Measurements from ENCODE around the gene S100A1.

The S100A1 gene

GRCh38 chr1:153647346-153647714 is 19.1 kb downstream of the S100A1 start:
- H3K4me1 ChIP-seq (ENCODE audit: control insufficient read depth, low read depth, low read length): no peaks in the 10 kb centered on the region
- peaks cover 42% of the 10 kb centered on the region for H3K36me3 ChIP-seq (ENCODE audit: control insufficient read depth, low read depth, low read length)
- H3K27me3 ChIP-seq (ENCODE audit: control insufficient read depth, insufficient read depth, low read length): no peaks in the 10 kb centered on the region
- no peak overlapping the region for H3K27ac ChIP-seq (ENCODE audit: low read length)
- no peaks in the 10 kb centered on the region for H3K9me3 ChIP-seq (ENCODE audit: control insufficient read depth, low read depth, low read length)
- no peak overlapping the region for H3K4me3 ChIP-seq (ENCODE audit: low read length)
- no peak overlapping the region for H3K9ac ChIP-seq (ENCODE audit: low read length)

- Histone ChIP-seq H3K36me3 (ENCODE audit: control insufficient read depth, low read depth, low read length) (peaks cover 35% of the 10 kb centered on the region), H3K4me1 (ENCODE audit: control insufficient read depth, low read depth, low read length) (no peaks in the 10 kb centered on the region), H3K9ac (ENCODE audit: low read length) (no peak overlapping the region), H3K27me3 (ENCODE audit: control insufficient read depth, insufficient read depth, low read length) (no peaks in the 10 kb centered on the region), H3K4me3 (ENCODE audit: low read length) (no peak overlapping the region), H3K27ac (ENCODE audit: low read length) (no peak overlapping the region), H3K9me3 (ENCODE audit: control insufficient read depth, low read depth, low read length) (no peaks in the 10 kb centered on the region)
Observed at GRCh38 chr1:153648000-153648643, 19.9 kb downstream of the S100A1 start.

- H3K4me3 ChIP-seq (ENCODE audit: low read length): no peak overlapping the region
- H3K9ac ChIP-seq (ENCODE audit: low read length): no peak overlapping the region
- H3K27ac ChIP-seq (ENCODE audit: low read length): no peak overlapping the region
Observed at GRCh38 chr1:153649137-153649862, 21.1 kb downstream of the S100A1 start.

GRCh38 chr1:153649863-153650235 is 21.6 kb downstream of the S100A1 start:
- peaks cover 17% of the 10 kb centered on the region for H3K36me3 ChIP-seq (ENCODE audit: control insufficient read depth, low read depth, low read length)
- no peak overlapping the region for H3K4me3 ChIP-seq (ENCODE audit: low read length)
- no peak overlapping the region for H3K27ac ChIP-seq (ENCODE audit: low read length)
- no peaks in the 10 kb centered on the region for H3K4me1 ChIP-seq (ENCODE audit: control insufficient read depth, low read depth, low read length)
- no peaks in the 10 kb centered on the region for H3K27me3 ChIP-seq (ENCODE audit: control insufficient read depth, insufficient read depth, low read length)
- H3K9ac ChIP-seq (ENCODE audit: low read length): no peak overlapping the region
- H3K9me3 ChIP-seq (ENCODE audit: control insufficient read depth, low read depth, low read length): no peaks in the 10 kb centered on the region

More at GRCh38 chr1:153649137-153649862, 21.1 kb downstream of the S100A1 start:
- H3K27me3 ChIP-seq (ENCODE audit: control insufficient read depth, insufficient read depth, low read length): no peaks in the 10 kb centered on the region
- H3K9me3 ChIP-seq (ENCODE audit: control insufficient read depth, low read depth, low read length): no peaks in the 10 kb centered on the region
- peaks cover 23% of the 10 kb centered on the region for H3K36me3 ChIP-seq (ENCODE audit: control insufficient read depth, low read depth, low read length)
- H3K4me1 ChIP-seq (ENCODE audit: control insufficient read depth, low read depth, low read length): no peaks in the 10 kb centered on the region

- Histone ChIP-seq H3K9ac (ENCODE audit: low read length) (no peak overlapping the region), H3K36me3 (ENCODE audit: control insufficient read depth, low read depth, low read length) (no peaks in the 10 kb centered on the region), H3K27me3 (ENCODE audit: control insufficient read depth, insufficient read depth, low read length) (no peaks in the 10 kb centered on the region), H3K9me3 (ENCODE audit: control insufficient read depth, low read depth, low read length) (no peaks in the 10 kb centered on the region), H3K4me3 (ENCODE audit: low read length) (no peak overlapping the region), H3K27ac (ENCODE audit: low read length) (no peak overlapping the region), H3K4me1 (ENCODE audit: control insufficient read depth, low read depth, low read length) (no peaks in the 10 kb centered on the region)
Observed at GRCh38 chr1:153651771-153652170, 23.5 kb downstream of the S100A1 start.

GRCh38 chr1:153652805-153653500 is 24.7 kb downstream of the S100A1 start:
- H3K9ac ChIP-seq (ENCODE audit: low read length): no peak overlapping the region
- H3K27ac ChIP-seq (ENCODE audit: low read length): no peak overlapping the region
- no peaks in the 10 kb centered on the region for H3K36me3 ChIP-seq (ENCODE audit: control insufficient read depth, low read depth, low read length)
- H3K9me3 ChIP-seq (ENCODE audit: control insufficient read depth, low read depth, low read length): no peaks in the 10 kb centered on the region
- H3K4me1 ChIP-seq (ENCODE audit: control insufficient read depth, low read depth, low read length): no peaks in the 10 kb centered on the region
- no peaks in the 10 kb centered on the region for H3K27me3 ChIP-seq (ENCODE audit: control insufficient read depth, insufficient read depth, low read length)
- no peak overlapping the region for H3K4me3 ChIP-seq (ENCODE audit: low read length)

- Histone ChIP-seq H3K4me1 (ENCODE audit: control insufficient read depth, low read depth, low read length) (peaks cover 3% of the 10 kb centered on the region), H3K4me3 (ENCODE audit: low read length) (no peak overlapping the region), H3K9ac (ENCODE audit: low read length) (no peak overlapping the region), H3K36me3 (ENCODE audit: control insufficient read depth, low read depth, low read length) (no peaks in the 10 kb centered on the region), H3K27me3 (ENCODE audit: control insufficient read depth, insufficient read depth, low read length) (no peaks in the 10 kb centered on the region), H3K27ac (ENCODE audit: low read length) (no peak overlapping the region), H3K9me3 (ENCODE audit: control insufficient read depth, low read depth, low read length) (no peaks in the 10 kb centered on the region)
Observed at GRCh38 chr1:153655333-153655732, 27.1 kb downstream of the S100A1 start.

- peak within 1 kb of the TSS; percentile 50 for H3K27ac ChIP-seq (ENCODE audit: low read length)
- no peaks in the 10 kb centered on the region for H3K9me3 ChIP-seq (ENCODE audit: control insufficient read depth, low read depth, low read length)
- peaks cover 3% of the 10 kb centered on the region for H3K4me1 ChIP-seq (ENCODE audit: control insufficient read depth, low read depth, low read length)
- peak within 1 kb of the TSS; percentile 93 for H3K4me3 ChIP-seq (ENCODE audit: low read length)
- peak within 1 kb of the TSS; percentile 81 for H3K9ac ChIP-seq (ENCODE audit: low read length)
- H3K36me3 ChIP-seq (ENCODE audit: control insufficient read depth, low read depth, low read length): peaks cover 27% of the 10 kb centered on the region
- H3K27me3 ChIP-seq (ENCODE audit: control insufficient read depth, insufficient read depth, low read length): no peaks in the 10 kb centered on the region
Observed at GRCh38 chr1:153658400-153659174, 30.4 kb downstream of the S100A1 start, which contains the start of gene SNAPIN. Gene SNAPIN (plus strand): TSS chr1:153658703. CDS start chr1:153658744, 41 bp downstream.

- no peaks in the 10 kb centered on the region for H3K27me3 ChIP-seq (ENCODE audit: control insufficient read depth, insufficient read depth, low read length)
- H3K9ac ChIP-seq (ENCODE audit: low read length): peak overlapping the region; percentile 81
- H3K36me3 ChIP-seq (ENCODE audit: control insufficient read depth, low read depth, low read length): peaks cover 33% of the 10 kb centered on the region
- H3K9me3 ChIP-seq (ENCODE audit: control insufficient read depth, low read depth, low read length): no peaks in the 10 kb centered on the region
- H3K4me3 ChIP-seq (ENCODE audit: low read length): peak overlapping the region; percentile 93
- peak overlapping the region; percentile 50 for H3K27ac ChIP-seq (ENCODE audit: low read length)
- H3K4me1 ChIP-seq (ENCODE audit: control insufficient read depth, low read depth, low read length): peaks cover 3% of the 10 kb centered on the region
Observed at GRCh38 chr1:153659175-153659534, 30.9 kb downstream of the S100A1 start.

- Histone ChIP-seq H3K27ac (ENCODE audit: low read length) (no peak overlapping the region), H3K9ac (ENCODE audit: low read length) (no peak overlapping the region), H3K4me3 (ENCODE audit: low read length) (peak overlapping the region; percentile 93), H3K36me3 (ENCODE audit: control insufficient read depth, low read depth, low read length) (peaks cover 38% of the 10 kb centered on the region), H3K27me3 (ENCODE audit: control insufficient read depth, insufficient read depth, low read length) (no peaks in the 10 kb centered on the region), H3K9me3 (ENCODE audit: control insufficient read depth, low read depth, low read length) (no peaks in the 10 kb centered on the region), H3K4me1 (ENCODE audit: control insufficient read depth, low read depth, low read length) (peaks cover 3% of the 10 kb centered on the region)
Observed at GRCh38 chr1:153659656-153660055, 31.4 kb downstream of the S100A1 start.

- H3K9ac ChIP-seq (ENCODE audit: low read length): no peak overlapping the region
- H3K36me3 ChIP-seq (ENCODE audit: control insufficient read depth, low read depth, low read length): peaks cover 54% of the 10 kb centered on the region
- H3K9me3 ChIP-seq (ENCODE audit: control insufficient read depth, low read depth, low read length): no peaks in the 10 kb centered on the region
- H3K27ac ChIP-seq (ENCODE audit: low read length): no peak overlapping the region
- H3K4me3 ChIP-seq (ENCODE audit: low read length): no peak overlapping the region
- H3K27me3 ChIP-seq (ENCODE audit: control insufficient read depth, insufficient read depth, low read length): no peaks in the 10 kb centered on the region
- peaks cover 3% of the 10 kb centered on the region for H3K4me1 ChIP-seq (ENCODE audit: control insufficient read depth, low read depth, low read length)
Observed at GRCh38 chr1:153661111-153661708, 33.0 kb downstream of the S100A1 start.

Measured in iPS-18a (cell line).